ENCODE measurements around the gene AKAP9. TPM values are rescaled to one million over a fixed set of nuclear protein-coding genes. Genes with fewer than 3 reads are reported as not detected.

Gene AKAP9
- total and polyA plus RNA-seq, 2 donors (not counting 3 experiments of a cell fraction or from before 2014, with no cell fraction given), result 9.5 to 51.6 TPM

- DNase-seq (ENCODE audit: low read depth, low spot score), result no peak
- no peak for FAIRE-seq
- Histone ChIP-seq H2AFZ (ENCODE audit: low read depth, low read length) (no peak overlapping the region), H4K20me1 (replicated peaks; ENCODE audit: control insufficient read depth, extremely low read depth, insufficient read depth, low read length) (peaks cover 2% of the 10 kb centered on the region), H3K27ac (ENCODE audit: insufficient read depth, low read depth, low read length) (no peak overlapping the region), H3K27me3 (ENCODE audit: control insufficient read depth in 2 of 2, insufficient read depth in 2 of 2, low read length in 2 of 2) (no peaks in the 10 kb centered on the region), H3K4me3 (replicated peaks in 1 of 3; ENCODE audit: insufficient read depth in 1 of 3, low read depth in 1 of 3, low read length in 3 of 3) (no peak overlapping the region), H3K9me3 (replicated peaks; ENCODE audit: control insufficient read depth, insufficient read depth, low read length) (no peaks in the 10 kb centered on the region), H3K9me1 (replicated peaks; ENCODE audit: control insufficient read depth, extremely low read depth, insufficient read depth, low read length) (no peaks in the 10 kb centered on the region), H3K79me2 (ENCODE audit: control insufficient read depth, insufficient read depth, low read length) (peaks cover 9% of the 10 kb centered on the region), H3K4me1 (ENCODE audit: control insufficient read depth, extremely low read depth, insufficient read depth, low read length) (no peaks in the 10 kb centered on the region), H3K4me2 (ENCODE audit: insufficient read depth, low read length) (no peak overlapping the region), H3K36me3 (ENCODE audit: control insufficient read depth in 2 of 2, extremely low read depth in 1 of 2, insufficient read depth in 2 of 2, low read length in 2 of 2) (peaks cover 8 to 24% of the 10 kb centered on the region in 2 experiments), H3K9ac (replicated peaks; ENCODE audit: extremely low read depth, insufficient read depth, low read length) (no peak overlapping the region)
- TF ChIP-seq EZH2 (IDR thresholded peaks at IDR 0.05; ENCODE audit: borderline replicate concordance, low read depth, low read length, severe bottlenecking) (no peak), MYC (IDR thresholded peaks at IDR 0.05; ENCODE audit: low read depth, low read length) (no peak), POLR2A (IDR thresholded peaks at IDR 0.05; ENCODE audit: low read depth, low read length) (no peak), JUN (IDR thresholded peaks at IDR 0.05; ENCODE audit: borderline replicate concordance, insufficient read depth, insufficient read length, low read depth) (no peak), POLR2AphosphoS5 (IDR thresholded peaks at IDR 0.05; ENCODE audit: insufficient read depth, low read depth, low read length) (no peak), CTCF (IDR thresholded peaks at IDR 0.05; ENCODE audit: extremely low read depth in 1 of 2, insufficient read depth in 1 of 2, low read depth in 1 of 2, low read length in 2 of 2) (no peak), FOS (IDR thresholded peaks at IDR 0.05; ENCODE audit: borderline replicate concordance, insufficient read depth, low read length) (no peak), MAX (IDR thresholded peaks at IDR 0.05; ENCODE audit: insufficient read depth, insufficient read length) (no peak), GATA2 (IDR thresholded peaks at IDR 0.05; ENCODE audit: insufficient read depth, insufficient read length, low read depth, low read length) (no peak)
- POLR2A ChIA-PET, result no interaction called here
- CTCF ChIA-PET, result no interaction called here
- BruUV-seq (replicated peaks), result no TSS peak
- intact Hi-C loops (cut with micrococcal nuclease) (no loop called here), dilution Hi-C loops (cut with MboI; ENCODE audit: extremely low pct_ligation_motif_present, low sequenced_read_pairs) (no loop called here)
Observed at GRCh38 chr7:92110857-92111256, 170.2 kb downstream of the AKAP9 start.

Data from endothelial cell of umbilical vein (primary cell).